ENCODE data around the gene SGF29.

DNA sequence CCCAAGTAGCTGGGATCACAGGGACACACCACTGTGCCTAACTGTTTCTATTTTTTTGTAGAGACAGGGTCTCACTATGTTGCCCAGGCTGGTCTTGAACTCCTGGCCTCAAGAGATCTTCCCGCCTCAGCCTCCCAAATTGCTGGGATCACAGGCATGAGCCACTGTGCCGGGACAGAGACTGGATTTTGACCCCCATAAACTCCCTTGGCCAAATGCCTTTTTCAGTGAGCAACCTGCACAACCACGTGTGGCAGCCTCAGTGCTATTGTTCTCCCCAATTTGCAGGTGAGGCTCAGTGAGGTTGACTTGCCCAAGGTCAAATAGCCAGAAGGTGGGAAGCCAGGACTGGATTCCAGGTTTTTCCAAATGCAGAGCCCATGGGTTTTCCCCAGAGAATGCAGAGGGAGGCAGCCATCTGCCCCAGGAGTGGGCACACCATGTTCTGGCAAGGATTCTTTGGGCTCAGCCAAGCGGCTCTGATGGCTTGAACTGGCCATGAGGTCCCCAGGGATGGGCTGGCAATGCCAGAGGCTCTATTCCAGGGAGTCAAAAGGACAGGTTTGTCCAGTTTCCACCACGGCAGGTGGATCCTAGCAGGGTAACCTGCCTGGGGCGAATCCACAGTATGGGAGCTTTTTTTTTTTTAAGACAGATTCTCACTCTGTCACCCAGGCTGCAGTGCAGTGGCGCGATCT lies 48.9 kb upstream of the SGF29 start:
- TF ChIP-seq, protein P1, sequence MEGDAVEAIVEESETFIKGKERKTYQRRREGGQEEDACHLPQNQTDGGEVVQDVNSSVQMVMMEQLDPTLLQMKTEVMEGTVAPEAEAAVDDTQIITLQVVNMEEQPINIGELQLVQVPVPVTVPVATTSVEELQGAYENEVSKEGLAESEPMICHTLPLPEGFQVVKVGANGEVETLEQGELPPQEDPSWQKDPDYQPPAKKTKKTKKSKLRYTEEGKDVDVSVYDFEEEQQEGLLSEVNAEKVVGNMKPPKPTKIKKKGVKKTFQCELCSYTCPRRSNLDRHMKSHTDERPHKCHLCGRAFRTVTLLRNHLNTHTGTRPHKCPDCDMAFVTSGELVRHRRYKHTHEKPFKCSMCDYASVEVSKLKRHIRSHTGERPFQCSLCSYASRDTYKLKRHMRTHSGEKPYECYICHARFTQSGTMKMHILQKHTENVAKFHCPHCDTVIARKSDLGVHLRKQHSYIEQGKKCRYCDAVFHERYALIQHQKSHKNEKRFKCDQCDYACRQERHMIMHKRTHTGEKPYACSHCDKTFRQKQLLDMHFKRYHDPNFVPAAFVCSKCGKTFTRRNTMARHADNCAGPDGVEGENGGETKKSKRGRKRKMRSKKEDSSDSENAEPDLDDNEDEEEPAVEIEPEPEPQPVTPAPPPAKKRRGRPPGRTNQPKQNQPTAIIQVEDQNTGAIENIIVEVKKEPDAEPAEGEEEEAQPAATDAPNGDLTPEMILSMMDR (IDR thresholded peaks at IDR 0.05 in 8 of 11, conservative IDR thresholded peaks at IDR 0.05 in 3 of 11) = no peak
- TF ChIP-seq POLR2A (IDR thresholded peaks at IDR 0.05) = no peak

All from spleen (tissue), 7 donors.